K562 (cell line): ENCODE results near the gene GNAZ. TPM values are rescaled to one million over a fixed set of nuclear protein-coding genes. Genes with fewer than 3 reads are reported as not detected.

Experiments
- BRF1 ChIP-seq: IDR thresholded peaks from 3 replicates; pipeline ENCODE4 v1.6.1; 2011; ENCODE audit warnings: borderline replicate concordance, mild to moderate bottlenecking; ENCODE audit not compliant: insufficient read length; ENCODE audit errors: extremely low read depth
- CREM ChIP-seq: IDR thresholded peaks from 2 replicates; pipeline ENCODE4 v1.6.1; 2014; ENCODE audit warnings: antibody characterized with exemption, low read depth
- EP300 ChIP-seq: IDR thresholded peaks from 2 replicates; pipeline ENCODE4 v1.6.1; 2012; ENCODE audit warnings: low read length, improper control_type of control experiment
- FIP1L1 ChIP-seq: fragments of 200-400 bp; formaldehyde crosslinking; IDR thresholded peaks from 2 replicates; pipeline ENCODE4 v1.6.1; 2018; ENCODE audit warnings: mild to moderate bottlenecking, low read depth, low read length; ENCODE audit not compliant: poor library complexity, severe bottlenecking
- FOXJ2 ChIP-seq: fragments of 200-800 bp; sonication (Bioruptor generic); IDR thresholded peaks from 2 replicates; pipeline ENCODE4 v1.6.1; 2016; ENCODE audit warnings: missing genetic modification characterization, missing compliant biosample characterization
- GATAD2A ChIP-seq: fragments of 450-650 bp; IDR thresholded peaks from 2 replicates; pipeline ENCODE4 v1.6.1; 2017
- ILF3 ChIP-seq: fragments of 450-650 bp; IDR thresholded peaks from 2 replicates; pipeline ENCODE4 v1.6.1; 2018; ENCODE audit warnings: antibody characterized with exemption, mild to moderate bottlenecking, moderate library complexity, borderline replicate concordance
- KLF16 ChIP-seq: IDR thresholded peaks from 2 replicates; pipeline ENCODE4 v1.6.1; 2016; ENCODE audit warnings: antibody characterized with exemption
- NFE2L1 ChIP-seq: fragments of 450-650 bp; IDR thresholded peaks from 2 replicates; pipeline ENCODE4 v1.6.1; 2016; ENCODE audit warnings: missing genetic modification characterization, low read depth, mild to moderate bottlenecking, missing compliant biosample characterization, moderate library complexity, borderline replicate concordance
- NFIC ChIP-seq: fragments of 450-650 bp; IDR thresholded peaks from 2 replicates; pipeline ENCODE4 v1.6.1; 2017; ENCODE audit warnings: mild to moderate bottlenecking, inconsistent platforms
- NR2C2 ChIP-seq, 2 experiments: fragments of 200-800 bp in 1 of 2; sonication (Bioruptor generic) in 1 of 2; sonication (generic) in 1 of 2; formaldehyde crosslinking in 1 of 2; IDR thresholded peaks; 2 replicates each; pipeline versions ENCODE4 v1.6.1 to v1.8.0; 2016 to 2022; ENCODE audit warnings: mild to moderate bottlenecking in 1 of 2, missing compliant biosample characterization in 1 of 2, missing genetic modification characterization in 1 of 2, missing genetic modification reagents in 1 of 2
- RAD21 ChIP-seq, 2 experiments: fragments of 250-450 bp in 1 of 2; fragments of 450-650 bp in 1 of 2; sonication (Bioruptor Pico) in 1 of 2; formaldehyde crosslinking in 1 of 2; IDR thresholded peaks in 1 of 2; conservative IDR thresholded peaks in 1 of 2; 2 replicates each; pipeline versions ENCODE4 v1.4.0 to v1.8.0; 2020 to 2022; ENCODE audit warnings: mild to moderate bottlenecking in 2 of 2, moderate library complexity in 1 of 2
- RNF2 ChIP-seq: sonication (generic); IDR thresholded peaks from 2 replicates; pipeline ENCODE4 v1.6.1; 2016
- SMC3 ChIP-seq: conservative IDR thresholded peaks from 2 replicates; pipeline ENCODE4 v1.6.1; 2011; ENCODE audit warnings: low read depth, low read length, improper control_type of control experiment; ENCODE audit not compliant: insufficient read depth
- SNRNP70 ChIP-seq: fragments of 200-400 bp; formaldehyde crosslinking; optimal IDR thresholded peaks from 2 replicates; pipeline ENCODE3; 2017; ENCODE audit warnings: low read depth, low read length
- TAF1 ChIP-seq: IDR thresholded peaks from 2 replicates; pipeline ENCODE4 v1.6.1; 2011; ENCODE audit warnings: mild to moderate bottlenecking, low read length, moderate library complexity; ENCODE audit not compliant: insufficient read depth, control insufficient read depth, severe bottlenecking; ENCODE audit errors: extremely low read depth
- TRIM28 ChIP-seq: fragments of 450-650 bp; IDR thresholded peaks from 2 replicates; pipeline ENCODE4 v1.6.1; 2017
- polyA plus RNA-seq, 8 experiments: library from polyadenylated mRNA; depleted of rRNA in 4 of 8; stranded (reverse) in 5 of 8; unstranded in 3 of 8; fragments of >200 nt; fragmentation: Nextera tagmentation in 2 of 8; fragmentation: Illumina TruSeq in 1 of 8; extraction: Ambion mirVana in 2 of 8; extraction: Trizol in 1 of 8; gene quantifications; 2 replicates each; pipeline versions ENCODE4 v1.2.1 to v1.2.3, GENCODE V29; 2011 to 2014; ENCODE audit warnings: inconsistent platforms in 1 of 8, missing spikeins in 1 of 8
- total RNA-seq, 7 experiments: library from RNA; depleted of rRNA in 6 of 7; stranded (reverse); fragments of >200 nt in 6 of 7; fragmentation: Illumina TruSeq in 2 of 7; extraction: Trizol in 2 of 7; gene quantifications; 2 replicates each; pipeline versions ENCODE4 v1.2.1 to v1.2.3, GENCODE V29; 2011 to 2021; ENCODE audit warnings: low replicate concordance in 1 of 7
- TF ChIP-seq, protein P1 (sequence below): sonication (generic); formaldehyde crosslinking; IDR thresholded peaks from 2 replicates; pipeline ENCODE4 v1.8.0; 2022; ENCODE audit warnings: missing genetic modification reagents, mild to moderate bottlenecking, borderline replicate concordance
- TF ChIP-seq, protein P2 (sequence below), 2 experiments: fragments of 450-650 bp in 1 of 2; sonication (generic) in 1 of 2; formaldehyde crosslinking in 1 of 2; IDR thresholded peaks in 1 of 2; conservative IDR thresholded peaks in 1 of 2; 2 replicates each; pipeline versions ENCODE4 v1.6.1 to v1.8.1; 2016 to 2023; ENCODE audit warnings: mild to moderate bottlenecking in 2 of 2, moderate library complexity in 2 of 2, inconsistent platforms in 1 of 2, missing genetic modification reagents in 1 of 2
- TF ChIP-seq, protein P3 (sequence below), 2 experiments: fragments of 450-650 bp in 1 of 2; sonication (generic) in 1 of 2; formaldehyde crosslinking; conservative IDR thresholded peaks; 2 replicates each; pipeline versions ENCODE4 v1.4.0 to v1.8.1; 2020 to 2022; ENCODE audit warnings: mild to moderate bottlenecking in 1 of 2, missing genetic modification reagents in 1 of 2
- TF ChIP-seq, protein P4 (sequence below): fragments of 250-450 bp; sonication (Bioruptor Pico); IDR thresholded peaks from 2 replicates; pipeline ENCODE4 v1.8.0; 2022; ENCODE audit warnings: inconsistent platforms, mild to moderate bottlenecking, moderate library complexity, borderline replicate concordance
- TF ChIP-seq, protein P5 (sequence below): IDR thresholded peaks from 3 replicates; pipeline ENCODE4 v1.6.1; 2011; ENCODE audit warnings: borderline replicate concordance, mild to moderate bottlenecking; ENCODE audit not compliant: insufficient read length, insufficient read depth

Gene GNAZ
- total and polyA plus RNA-seq, 9 of the 15 experiments (the other 6 are each of a cell fraction or from before 2014, with no cell fraction given): 0.04 to 0.22 (median 0.13) TPM; not detected in 3

DNA sequence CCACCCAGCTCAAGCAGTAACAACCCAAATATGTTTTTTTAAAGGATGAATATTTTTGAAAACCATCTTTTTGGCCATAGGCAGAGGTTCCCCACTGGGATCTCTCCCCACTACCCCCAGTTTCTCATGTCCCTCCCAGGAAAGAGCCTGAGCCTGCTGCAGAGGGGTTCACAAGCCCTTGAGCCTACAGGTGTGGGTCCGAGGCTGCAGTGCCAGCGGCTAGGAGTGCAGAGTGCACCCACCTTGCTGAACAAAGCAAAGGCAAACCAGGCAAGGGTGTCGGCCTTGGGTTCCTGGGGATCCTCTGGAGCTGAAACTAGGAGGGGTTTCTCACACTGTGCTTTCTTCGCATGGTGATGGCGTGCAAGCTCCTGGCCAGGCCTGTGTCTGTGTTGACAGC, 35.0 kb downstream of the GNAZ start (continued):
- TF ChIP-seq, protein P1, sequence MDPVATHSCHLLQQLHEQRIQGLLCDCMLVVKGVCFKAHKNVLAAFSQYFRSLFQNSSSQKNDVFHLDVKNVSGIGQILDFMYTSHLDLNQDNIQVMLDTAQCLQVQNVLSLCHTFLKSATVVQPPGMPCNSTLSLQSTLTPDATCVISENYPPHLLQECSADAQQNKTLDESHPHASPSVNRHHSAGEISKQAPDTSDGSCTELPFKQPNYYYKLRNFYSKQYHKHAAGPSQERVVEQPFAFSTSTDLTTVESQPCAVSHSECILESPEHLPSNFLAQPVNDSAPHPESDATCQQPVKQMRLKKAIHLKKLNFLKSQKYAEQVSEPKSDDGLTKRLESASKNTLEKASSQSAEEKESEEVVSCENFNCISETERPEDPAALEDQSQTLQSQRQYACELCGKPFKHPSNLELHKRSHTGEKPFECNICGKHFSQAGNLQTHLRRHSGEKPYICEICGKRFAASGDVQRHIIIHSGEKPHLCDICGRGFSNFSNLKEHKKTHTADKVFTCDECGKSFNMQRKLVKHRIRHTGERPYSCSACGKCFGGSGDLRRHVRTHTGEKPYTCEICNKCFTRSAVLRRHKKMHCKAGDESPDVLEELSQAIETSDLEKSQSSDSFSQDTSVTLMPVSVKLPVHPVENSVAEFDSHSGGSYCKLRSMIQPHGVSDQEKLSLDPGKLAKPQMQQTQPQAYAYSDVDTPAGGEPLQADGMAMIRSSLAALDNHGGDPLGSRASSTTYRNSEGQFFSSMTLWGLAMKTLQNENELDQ: no peak
- TF ChIP-seq RNF2: no peak
- TF ChIP-seq SMC3: no peak
- no peak for TF ChIP-seq NR2C2 (CRISPR knock-in tag; IDR thresholded peaks at IDR 0.05)
- TF ChIP-seq NR2C2 (tag; IDR thresholded peaks at IDR 0.05): no peak
- TF ChIP-seq, protein P2, sequence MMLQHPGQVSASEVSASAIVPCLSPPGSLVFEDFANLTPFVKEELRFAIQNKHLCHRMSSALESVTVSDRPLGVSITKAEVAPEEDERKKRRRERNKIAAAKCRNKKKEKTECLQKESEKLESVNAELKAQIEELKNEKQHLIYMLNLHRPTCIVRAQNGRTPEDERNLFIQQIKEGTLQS (IDR thresholded peaks at IDR 0.05): no peak
- TF ChIP-seq, protein P2 (CRISPR knock-in tag; conservative IDR thresholded peaks at IDR 0.05): 0 out of 2 replicates have a peak, but pooled peaks have one; percentile 23
- TF ChIP-seq, protein P3, sequence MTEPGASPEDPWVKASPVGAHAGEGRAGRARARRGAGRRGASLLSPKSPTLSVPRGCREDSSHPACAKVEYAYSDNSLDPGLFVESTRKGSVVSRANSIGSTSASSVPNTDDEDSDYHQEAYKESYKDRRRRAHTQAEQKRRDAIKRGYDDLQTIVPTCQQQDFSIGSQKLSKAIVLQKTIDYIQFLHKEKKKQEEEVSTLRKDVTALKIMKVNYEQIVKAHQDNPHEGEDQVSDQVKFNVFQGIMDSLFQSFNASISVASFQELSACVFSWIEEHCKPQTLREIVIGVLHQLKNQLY (CRISPR knock-in tag; conservative IDR thresholded peaks at IDR 0.05): peak in 1 of 2 experiments; percentile 72; a peak in 1 of 4 replicates
- no peak for TF ChIP-seq EP300
- TF ChIP-seq NFIC: no peak
- no peak for TF ChIP-seq TAF1
- no peak for TF ChIP-seq FIP1L1
- TF ChIP-seq ILF3: no peak
- TF ChIP-seq TRIM28: no peak
- no peak for TF ChIP-seq CREM
- TF ChIP-seq RAD21 (CRISPR knock-in tag; conservative IDR thresholded peaks at IDR 0.05 in 1 of 2, IDR thresholded peaks at IDR 0.05 in 1 of 2): no peak
- no peak for TF ChIP-seq GATAD2A
- TF ChIP-seq BRF1: no peak
- TF ChIP-seq FOXJ2 (tag): no peak
- TF ChIP-seq SNRNP70: no peak
- TF ChIP-seq, protein P4, sequence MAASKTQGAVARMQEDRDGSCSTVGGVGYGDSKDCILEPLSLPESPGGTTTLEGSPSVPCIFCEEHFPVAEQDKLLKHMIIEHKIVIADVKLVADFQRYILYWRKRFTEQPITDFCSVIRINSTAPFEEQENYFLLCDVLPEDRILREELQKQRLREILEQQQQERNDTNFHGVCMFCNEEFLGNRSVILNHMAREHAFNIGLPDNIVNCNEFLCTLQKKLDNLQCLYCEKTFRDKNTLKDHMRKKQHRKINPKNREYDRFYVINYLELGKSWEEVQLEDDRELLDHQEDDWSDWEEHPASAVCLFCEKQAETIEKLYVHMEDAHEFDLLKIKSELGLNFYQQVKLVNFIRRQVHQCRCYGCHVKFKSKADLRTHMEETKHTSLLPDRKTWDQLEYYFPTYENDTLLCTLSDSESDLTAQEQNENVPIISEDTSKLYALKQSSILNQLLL (CRISPR knock-in tag): no peak
- TF ChIP-seq KLF16: no peak
- no peak for TF ChIP-seq NFE2L1 (tag)
- TF ChIP-seq, protein P5, sequence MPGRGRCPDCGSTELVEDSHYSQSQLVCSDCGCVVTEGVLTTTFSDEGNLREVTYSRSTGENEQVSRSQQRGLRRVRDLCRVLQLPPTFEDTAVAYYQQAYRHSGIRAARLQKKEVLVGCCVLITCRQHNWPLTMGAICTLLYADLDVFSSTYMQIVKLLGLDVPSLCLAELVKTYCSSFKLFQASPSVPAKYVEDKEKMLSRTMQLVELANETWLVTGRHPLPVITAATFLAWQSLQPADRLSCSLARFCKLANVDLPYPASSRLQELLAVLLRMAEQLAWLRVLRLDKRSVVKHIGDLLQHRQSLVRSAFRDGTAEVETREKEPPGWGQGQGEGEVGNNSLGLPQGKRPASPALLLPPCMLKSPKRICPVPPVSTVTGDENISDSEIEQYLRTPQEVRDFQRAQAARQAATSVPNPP: no peak
